Neural cell (in vitro differentiated cells): ENCODE measurements around the gene LDAH. TPM values are rescaled to one million over a fixed set of nuclear protein-coding genes. Genes with fewer than 3 reads are reported as not detected.

Source experiments
- H2AFZ ChIP-seq: fragments of 200-600, 300-800 bp; sonication (generic), shearing (Covaris generic); 2 replicates; pipeline ENCODE4 v1.6.0; 2014; ENCODE audit warnings: low read depth, mild to moderate bottlenecking, antibody characterized with exemption, low read length, moderate library complexity
- H3F3A ChIP-seq: fragments of 200-600 bp; shearing (Covaris generic); 2 replicates; pipeline ENCODE4 v1.6.1; 2016; ENCODE audit warnings: mild to moderate bottlenecking, moderate library complexity, mixed read lengths, antibody characterized with exemption, low read length; ENCODE audit not compliant: insufficient read depth, poor library complexity, severe bottlenecking
- H3K27ac ChIP-seq: fragments of 200-600, 300-800 bp; sonication (generic), shearing (Covaris generic); 2 replicates; pipeline ENCODE4 v1.5.1; 2014; ENCODE audit warnings: mild to moderate bottlenecking, low read length, moderate library complexity
- H3K27me3 ChIP-seq: fragments of 300-800, 200-600 bp; sonication (generic), shearing (Covaris generic); 2 replicates; pipeline ENCODE4 v1.6.0; 2014; ENCODE audit warnings: mild to moderate bottlenecking, low read depth, low read length, moderate library complexity; ENCODE audit not compliant: insufficient read depth
- H3K36me3 ChIP-seq: fragments of 300-800, 200-600 bp; sonication (generic), shearing (Covaris generic); 2 replicates; pipeline ENCODE4 v1.5.1; 2014; ENCODE audit warnings: mild to moderate bottlenecking, antibody characterized with exemption, low read length, moderate library complexity; ENCODE audit not compliant: insufficient read depth
- H3K4me2 ChIP-seq: fragments of 300-800, 200-600 bp; sonication (generic), shearing (Covaris generic); 2 replicates; pipeline ENCODE4 v1.6.0; 2014; ENCODE audit warnings: mild to moderate bottlenecking, low read length
- H3K4me3 ChIP-seq: fragments of 300-800, 200-600 bp; sonication (generic), shearing (Covaris generic); 2 replicates; pipeline ENCODE4 v1.5.1; 2014; ENCODE audit warnings: mild to moderate bottlenecking, low read length, moderate library complexity
- H3K79me2 ChIP-seq: fragments of 200-600 bp; shearing (Covaris generic); replicated peaks from 2 replicates; pipeline ENCODE4 v1.6.0; 2014; ENCODE audit warnings: mild to moderate bottlenecking, low read length, moderate library complexity; ENCODE audit not compliant: insufficient read depth
- H3K9ac ChIP-seq: fragments of 300-800, 200-600 bp; sonication (generic), shearing (Covaris generic); 2 replicates; pipeline ENCODE4 v1.6.1; 2016; ENCODE audit warnings: mild to moderate bottlenecking, low read length, mixed read lengths
- H3K9me2 ChIP-seq: fragments of 200-600 bp; shearing (Covaris generic); 2 replicates; pipeline ENCODE4 v1.6.1; 2016; ENCODE audit warnings: mild to moderate bottlenecking, low read length, mixed read lengths; ENCODE audit not compliant: insufficient read depth
- H3K9me3 ChIP-seq: fragments of 200-600, 300-800 bp; sonication (generic), shearing (Covaris generic); 2 replicates; pipeline ENCODE4 v1.6.1; 2016; ENCODE audit warnings: mild to moderate bottlenecking, mixed run types, low read length, moderate library complexity, mixed read lengths
- H4K20me1 ChIP-seq: fragments of 200-600 bp; shearing (Covaris generic); 2 replicates; pipeline ENCODE4 v1.6.1; 2016; ENCODE audit warnings: mild to moderate bottlenecking, mixed run types; ENCODE audit not compliant: insufficient read depth
- CTCF ChIP-seq: fragments of 450-650 bp; IDR thresholded peaks from 2 replicates; pipeline ENCODE4 v1.5.1; 2014; ENCODE audit warnings: antibody characterized with exemption, mild to moderate bottlenecking, moderate library complexity; ENCODE audit not compliant: poor library complexity, severe bottlenecking
- EP300 ChIP-seq: fragments of 450-650 bp; conservative IDR thresholded peaks from 2 replicates; pipeline ENCODE4 v1.6.1; 2014; ENCODE audit warnings: antibody characterized with exemption, mild to moderate bottlenecking, moderate library complexity; ENCODE audit not compliant: poor library complexity, severe bottlenecking
- EZH2 ChIP-seq: fragments of 200-600, 300-800 bp; shearing (Covaris generic), sonication (generic); IDR thresholded peaks from 2 replicates; pipeline ENCODE4 v1.6.1; 2014; ENCODE audit warnings: antibody characterized with exemption, low read length, borderline replicate concordance, mild to moderate bottlenecking; ENCODE audit not compliant: insufficient read depth, poor library complexity, severe bottlenecking
- MXI1 ChIP-seq: fragments of 450-650 bp; conservative IDR thresholded peaks from 2 replicates; pipeline ENCODE4 v1.6.1; 2014; ENCODE audit warnings: antibody characterized with exemption, mild to moderate bottlenecking; ENCODE audit not compliant: poor library complexity, severe bottlenecking
- POLR2AphosphoS5 ChIP-seq: IDR thresholded peaks from 2 replicates; pipeline ENCODE4 v1.6.1; 2012
- RAD21 ChIP-seq: fragments of 450-650 bp; conservative IDR thresholded peaks from 2 replicates; pipeline ENCODE4 v1.6.1; 2014; ENCODE audit warnings: antibody characterized with exemption, mild to moderate bottlenecking, moderate library complexity
- REST ChIP-seq: IDR thresholded peaks from 2 replicates; pipeline ENCODE4 v1.6.1; 2012; ENCODE audit warnings: borderline replicate concordance
- SMC3 ChIP-seq: fragments of 450-650 bp; conservative IDR thresholded peaks from 2 replicates; pipeline ENCODE4 v1.6.1; 2014; ENCODE audit warnings: antibody characterized with exemption, mild to moderate bottlenecking, moderate library complexity; ENCODE audit not compliant: poor library complexity
- TAF1 ChIP-seq: IDR thresholded peaks from 2 replicates; pipeline ENCODE4 v1.6.1; 2012; ENCODE audit warnings: low read depth
- polyA plus RNA-seq: library from polyadenylated mRNA; depleted of rRNA; stranded (reverse); fragments of >200 nt; gene quantifications from 2 replicates; pipeline ENCODE4 v1.2.3, GENCODE V29; 2014

The LDAH gene
- polyA plus RNA-seq, 1 donor from 2014 or later = 44.1 TPM

- Histone ChIP-seq H3F3A (no peaks in the 10 kb centered on the region), H3K9me3 (no peaks in the 10 kb centered on the region), H3K9me2 (no peaks in the 10 kb centered on the region), H3K36me3 (no peaks in the 10 kb centered on the region), H3K4me2 (no peak overlapping the region), H4K20me1 (no peaks in the 10 kb centered on the region), H3K79me2 (no peaks in the 10 kb centered on the region), H3K27me3 (no peaks in the 10 kb centered on the region), H3K27ac (no peak overlapping the region), H3K9ac (no peak overlapping the region), H2AFZ (no peak overlapping the region), H3K4me3 (no peak overlapping the region)
- TF ChIP-seq TAF1 (no peak), SMC3 (no peak), MXI1 (no peak), POLR2AphosphoS5 (no peak), RAD21 (no peak), EZH2 (no peak), EP300 (no peak), CTCF (no peak), REST (no peak)
Observed at GRCh38 chr2:20693317-20693716, 129.6 kb downstream of the LDAH start.

GRCh38 chr2:20692081-20692480, 130.8 kb downstream of the LDAH start:
- H3K9ac ChIP-seq = no peak overlapping the region
- H3K4me2 ChIP-seq = no peak overlapping the region
- H2AFZ ChIP-seq = no peak overlapping the region
- H3K9me2 ChIP-seq = no peaks in the 10 kb centered on the region
- no peaks in the 10 kb centered on the region for H4K20me1 ChIP-seq
- no peaks in the 10 kb centered on the region for H3F3A ChIP-seq
- H3K36me3 ChIP-seq = no peaks in the 10 kb centered on the region
- H3K79me2 ChIP-seq = no peaks in the 10 kb centered on the region
- H3K9me3 ChIP-seq = no peaks in the 10 kb centered on the region
- no peak overlapping the region for H3K4me3 ChIP-seq
- no peak overlapping the region for H3K27ac ChIP-seq
- no peak for TF ChIP-seq CTCF
- no peak for TF ChIP-seq MXI1
- no peak for TF ChIP-seq EZH2
- no peak for TF ChIP-seq EP300
- TF ChIP-seq POLR2AphosphoS5 = no peak
- no peak for TF ChIP-seq SMC3
- no peak for TF ChIP-seq REST
- TF ChIP-seq RAD21 = no peak
- TF ChIP-seq TAF1 = no peak
- H3K27me3 ChIP-seq = no peaks in the 10 kb centered on the region
